ENCODE results near the gene AFF3.

DNA sequence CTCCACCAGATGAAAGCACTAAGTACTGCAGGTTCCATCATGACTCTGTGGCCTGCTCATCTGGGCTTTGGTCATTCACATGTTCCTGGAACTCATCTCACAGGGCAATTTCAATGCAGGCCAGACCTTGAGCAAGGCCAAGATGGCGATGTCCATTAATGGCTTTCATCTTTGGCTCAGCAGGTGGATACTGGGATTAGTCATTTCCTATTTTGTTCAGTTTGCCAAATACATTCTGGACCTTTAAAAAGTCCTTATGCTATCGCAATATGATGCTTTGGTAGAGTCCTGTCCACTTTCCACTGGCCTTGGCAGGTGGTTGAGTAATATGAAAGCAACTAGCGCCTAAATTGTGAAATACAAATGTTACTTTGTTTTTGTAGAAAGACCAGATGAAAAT, 482.5 kb downstream of the AFF3 start:
- TF ChIP-seq POLR2A (IDR thresholded peaks at IDR 0.05) (no peak), CTCF (IDR thresholded peaks at IDR 0.05) (no peak)
